ENCODE measurements around the gene TP53BP2. TPM values are rescaled to one million over a fixed set of nuclear protein-coding genes. Genes with fewer than 3 reads are reported as not detected.
A peak's percentile ranks its signal among the peaks of the same experiment; 100 is the strongest.

TP53BP2 gene
- total and polyA plus RNA-seq, 10 of the 15 experiments (the other 5 are each of a cell fraction or from before 2014, with no cell fraction given): 1.6 to 13.7 (median 5.6) TPM

DNA sequence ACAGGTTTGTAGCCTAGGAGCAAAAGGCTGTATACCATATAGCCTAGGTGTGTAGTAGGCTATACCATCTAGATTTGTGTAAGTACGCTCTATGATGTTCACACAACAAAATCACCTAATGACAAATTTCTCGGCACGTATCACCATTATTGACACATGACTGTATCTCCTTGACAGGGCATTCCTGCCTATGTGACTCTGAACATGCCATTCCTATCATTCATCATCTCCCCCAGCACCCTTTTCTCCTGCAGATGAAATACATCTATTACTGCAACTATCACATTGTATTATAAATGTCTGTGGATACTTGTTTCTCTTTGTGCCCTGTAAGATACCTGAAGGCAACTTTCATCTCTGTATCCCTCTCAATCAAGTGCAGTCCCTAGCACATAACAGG, 29.9 kb downstream of the TP53BP2 start:
- H3K27ac ChIP-seq (ENCODE audit: control insufficient read depth, insufficient read depth): no peak overlapping the region
- H3K4me2 ChIP-seq (ENCODE audit: control insufficient read depth, insufficient read depth): no peak overlapping the region
- no peaks in the 10 kb centered on the region for H3K27me3 ChIP-seq (replicated peaks in 1 of 2; ENCODE audit: control insufficient read depth in 2 of 2, insufficient read depth in 2 of 2, low read length in 1 of 2)
- FAIRE-seq (no peak), ATAC-seq (no peak), DNase-seq (ENCODE audit: low read depth, low spot score) (no peak)
- in situ Hi-C loops (cut with MboI) (loop anchor here (25.0 kb wide), 1 partner anchor 521 kb away; the partner anchor contains the start of gene NVL), intact Hi-C loops (cut with micrococcal nuclease; ENCODE audit: unreplicated experiment) (no loop called here)
- ChIA-PET RAD21 (ENCODE audit: unreplicated experiment) (no interaction called here), POLR2A (no interaction called here), CTCF (no interaction called here), SMC1A (ENCODE audit: uncharacterized antibody, unreplicated experiment) (interaction anchor here (0.7 kb wide), 1 partner anchor 19 kb away, joined by 3 read pairs; no protein-coding TSS in a partner anchor)
- WGBS (ENCODE audit: insufficient coverage, insufficient replicate concordance, low lambda C conversion rate, missing lambda C conversion rate): 92% methylated on average over 3 of the region's 3 CpGs
- H4K20me1 ChIP-seq (ENCODE audit: control insufficient read depth, insufficient read depth): no peaks in the 10 kb centered on the region
- H3K4me1 ChIP-seq (ENCODE audit: control insufficient read depth, insufficient read depth, low read length): no peaks in the 10 kb centered on the region
- BruUV-seq (replicated peaks): no TSS peak
- TF ChIP-seq CHD1 (IDR thresholded peaks at IDR 0.05; ENCODE audit: low read depth, low read length) (no peak), KDM1A (IDR thresholded peaks at IDR 0.05; ENCODE audit: borderline replicate concordance) (no peak), IRF4 (IDR thresholded peaks at IDR 0.05; ENCODE audit: low read depth, low read length) (no peak), PML (IDR thresholded peaks at IDR 0.05; ENCODE audit: low read length) (no peak)
- H3K4me3 ChIP-seq: no peak overlapping the region
- H3K36me3 ChIP-seq (ENCODE audit: control insufficient read depth in 2 of 2, insufficient read depth in 2 of 2, low read length in 1 of 2): peaks cover 0 to 2% of the 10 kb centered on the region in 2 experiments; a peak in 1 of 4 replicates
- H3K9me3 ChIP-seq (replicated peaks; ENCODE audit: control insufficient read depth, insufficient read depth, low read length): no peaks in the 10 kb centered on the region
- no peak overlapping the region for H2AFZ ChIP-seq (ENCODE audit: control insufficient read depth, low read depth, low read length)
- no peaks in the 10 kb centered on the region for H3K79me2 ChIP-seq (ENCODE audit: control insufficient read depth, insufficient read depth, low read length)
- no peak overlapping the region for H3K9ac ChIP-seq (ENCODE audit: control insufficient read depth, insufficient read depth, low read length)

DNA sequence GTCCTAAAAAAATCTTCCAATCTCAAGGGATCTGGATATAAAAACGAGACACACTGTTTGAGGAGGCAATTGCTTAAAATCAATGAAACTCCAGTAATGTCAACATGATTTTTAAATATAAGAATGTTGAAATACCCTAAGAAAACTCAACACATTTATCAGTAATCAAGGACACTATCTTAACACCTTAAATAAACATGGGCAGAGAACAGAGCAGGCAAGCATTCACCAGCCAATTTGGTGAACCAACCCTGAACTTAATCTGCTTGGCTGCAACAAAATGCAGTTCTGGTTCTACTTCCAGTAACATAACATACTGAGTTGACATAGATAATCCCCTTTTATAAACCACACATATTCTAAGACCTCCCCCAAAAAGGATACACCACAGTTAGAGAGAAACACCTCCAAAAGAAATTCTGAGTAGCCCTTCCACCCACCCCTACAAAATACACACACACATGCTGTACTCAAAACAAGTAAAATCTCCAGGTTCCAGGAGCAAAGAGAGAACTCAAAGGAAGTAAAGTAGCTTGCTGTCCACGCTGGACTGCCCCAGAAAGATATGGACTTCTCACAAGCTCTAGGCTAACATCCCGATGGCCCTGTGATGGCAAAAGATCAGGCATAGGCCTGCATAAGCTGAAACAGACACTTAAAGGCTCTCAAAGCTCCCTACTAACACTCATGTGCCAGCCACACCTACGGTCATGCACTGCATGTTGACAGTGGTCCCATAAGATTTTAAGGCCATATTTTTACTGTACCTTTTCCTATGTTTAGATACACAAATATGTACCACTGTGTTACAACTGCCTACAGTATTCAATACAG, 30.5 kb downstream of the TP53BP2 start:
- no peak overlapping the region for H2AFZ ChIP-seq (ENCODE audit: control insufficient read depth, low read depth, low read length)
- no peaks in the 10 kb centered on the region for H3K79me2 ChIP-seq (ENCODE audit: control insufficient read depth, insufficient read depth, low read length)
- ATAC-seq: no peak
- H3K27me3 ChIP-seq (replicated peaks in 1 of 2; ENCODE audit: control insufficient read depth in 2 of 2, insufficient read depth in 2 of 2, low read length in 1 of 2): no peaks in the 10 kb centered on the region
- no peak for DNase-seq (ENCODE audit: low read depth, low spot score)
- SMC1A ChIA-PET (ENCODE audit: uncharacterized antibody, unreplicated experiment): interaction anchor here (0.7 kb wide), 2 partner anchors 14 to 18 kb away, joined by 3 read pairs; no protein-coding TSS in a partner anchor
- peaks cover 0 to 2% of the 10 kb centered on the region in 2 experiments; a peak in 1 of 4 replicates for H3K36me3 ChIP-seq (ENCODE audit: control insufficient read depth in 2 of 2, insufficient read depth in 2 of 2, low read length in 1 of 2)
- CTCF ChIA-PET: no interaction called here
- in situ Hi-C loops (cut with MboI): loop anchor here (25.0 kb wide), 1 partner anchor 522 kb away; the partner anchor contains the start of gene NVL
- 39% methylated on average over 4 of the region's 4 CpGs for WGBS (ENCODE audit: insufficient coverage, insufficient replicate concordance, low lambda C conversion rate, missing lambda C conversion rate)
- H3K4me1 ChIP-seq (ENCODE audit: control insufficient read depth, insufficient read depth, low read length): no peaks in the 10 kb centered on the region
- POLR2A ChIA-PET: interaction anchor here (0.6 kb wide), 1 partner anchor 274 kb away, joined by 3 read pairs; no protein-coding TSS in a partner anchor
- H3K4me3 ChIP-seq: no peak overlapping the region
- no peaks in the 10 kb centered on the region for H4K20me1 ChIP-seq (ENCODE audit: control insufficient read depth, insufficient read depth)
- no peak overlapping the region for H3K27ac ChIP-seq (ENCODE audit: control insufficient read depth, insufficient read depth)
- intact Hi-C loops (cut with micrococcal nuclease; ENCODE audit: unreplicated experiment): no loop called here
- BruUV-seq (replicated peaks): no TSS peak
- H3K9me3 ChIP-seq (replicated peaks; ENCODE audit: control insufficient read depth, insufficient read depth, low read length): no peaks in the 10 kb centered on the region
- H3K4me2 ChIP-seq (ENCODE audit: control insufficient read depth, insufficient read depth): no peak overlapping the region
- H3K9ac ChIP-seq (ENCODE audit: control insufficient read depth, insufficient read depth, low read length): no peak overlapping the region
- RAD21 ChIA-PET (ENCODE audit: unreplicated experiment): no interaction called here
- FAIRE-seq: peak; percentile 49
- TF ChIP-seq, protein P1, sequence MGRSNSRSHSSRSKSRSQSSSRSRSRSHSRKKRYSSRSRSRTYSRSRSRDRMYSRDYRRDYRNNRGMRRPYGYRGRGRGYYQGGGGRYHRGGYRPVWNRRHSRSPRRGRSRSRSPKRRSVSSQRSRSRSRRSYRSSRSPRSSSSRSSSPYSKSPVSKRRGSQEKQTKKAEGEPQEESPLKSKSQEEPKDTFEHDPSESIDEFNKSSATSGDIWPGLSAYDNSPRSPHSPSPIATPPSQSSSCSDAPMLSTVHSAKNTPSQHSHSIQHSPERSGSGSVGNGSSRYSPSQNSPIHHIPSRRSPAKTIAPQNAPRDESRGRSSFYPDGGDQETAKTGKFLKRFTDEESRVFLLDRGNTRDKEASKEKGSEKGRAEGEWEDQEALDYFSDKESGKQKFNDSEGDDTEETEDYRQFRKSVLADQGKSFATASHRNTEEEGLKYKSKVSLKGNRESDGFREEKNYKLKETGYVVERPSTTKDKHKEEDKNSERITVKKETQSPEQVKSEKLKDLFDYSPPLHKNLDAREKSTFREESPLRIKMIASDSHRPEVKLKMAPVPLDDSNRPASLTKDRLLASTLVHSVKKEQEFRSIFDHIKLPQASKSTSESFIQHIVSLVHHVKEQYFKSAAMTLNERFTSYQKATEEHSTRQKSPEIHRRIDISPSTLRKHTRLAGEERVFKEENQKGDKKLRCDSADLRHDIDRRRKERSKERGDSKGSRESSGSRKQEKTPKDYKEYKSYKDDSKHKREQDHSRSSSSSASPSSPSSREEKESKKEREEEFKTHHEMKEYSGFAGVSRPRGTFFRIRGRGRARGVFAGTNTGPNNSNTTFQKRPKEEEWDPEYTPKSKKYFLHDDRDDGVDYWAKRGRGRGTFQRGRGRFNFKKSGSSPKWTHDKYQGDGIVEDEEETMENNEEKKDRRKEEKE (IDR thresholded peaks at IDR 0.05): no peak
- TF ChIP-seq RB1 (IDR thresholded peaks at IDR 0.05; ENCODE audit: borderline replicate concordance) (no peak), RUNX3 (IDR thresholded peaks at IDR 0.05; ENCODE audit: low read length) (no peak), PAX8 (IDR thresholded peaks at IDR 0.05) (no peak)
- TF ChIP-seq, protein P2, sequence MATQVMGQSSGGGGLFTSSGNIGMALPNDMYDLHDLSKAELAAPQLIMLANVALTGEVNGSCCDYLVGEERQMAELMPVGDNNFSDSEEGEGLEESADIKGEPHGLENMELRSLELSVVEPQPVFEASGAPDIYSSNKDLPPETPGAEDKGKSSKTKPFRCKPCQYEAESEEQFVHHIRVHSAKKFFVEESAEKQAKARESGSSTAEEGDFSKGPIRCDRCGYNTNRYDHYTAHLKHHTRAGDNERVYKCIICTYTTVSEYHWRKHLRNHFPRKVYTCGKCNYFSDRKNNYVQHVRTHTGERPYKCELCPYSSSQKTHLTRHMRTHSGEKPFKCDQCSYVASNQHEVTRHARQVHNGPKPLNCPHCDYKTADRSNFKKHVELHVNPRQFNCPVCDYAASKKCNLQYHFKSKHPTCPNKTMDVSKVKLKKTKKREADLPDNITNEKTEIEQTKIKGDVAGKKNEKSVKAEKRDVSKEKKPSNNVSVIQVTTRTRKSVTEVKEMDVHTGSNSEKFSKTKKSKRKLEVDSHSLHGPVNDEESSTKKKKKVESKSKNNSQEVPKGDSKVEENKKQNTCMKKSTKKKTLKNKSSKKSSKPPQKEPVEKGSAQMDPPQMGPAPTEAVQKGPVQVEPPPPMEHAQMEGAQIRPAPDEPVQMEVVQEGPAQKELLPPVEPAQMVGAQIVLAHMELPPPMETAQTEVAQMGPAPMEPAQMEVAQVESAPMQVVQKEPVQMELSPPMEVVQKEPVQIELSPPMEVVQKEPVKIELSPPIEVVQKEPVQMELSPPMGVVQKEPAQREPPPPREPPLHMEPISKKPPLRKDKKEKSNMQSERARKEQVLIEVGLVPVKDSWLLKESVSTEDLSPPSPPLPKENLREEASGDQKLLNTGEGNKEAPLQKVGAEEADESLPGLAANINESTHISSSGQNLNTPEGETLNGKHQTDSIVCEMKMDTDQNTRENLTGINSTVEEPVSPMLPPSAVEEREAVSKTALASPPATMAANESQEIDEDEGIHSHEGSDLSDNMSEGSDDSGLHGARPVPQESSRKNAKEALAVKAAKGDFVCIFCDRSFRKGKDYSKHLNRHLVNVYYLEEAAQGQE (IDR thresholded peaks at IDR 0.05; ENCODE audit: low read depth, low read length): no peak

Data from GM12878 (cell line).